ENCODE results near the gene KRT10.
A peak's percentile ranks its signal among the peaks of the same experiment; 100 is the strongest.

The KRT10 gene

GRCh38 chr17:40791787-40792436, 30.5 kb downstream of the KRT10 start:
- in situ Hi-C loops (cut with HindIII; ENCODE audit: low pct_unique_long_range_greater_than_20kb, low sequenced_read_pairs): no loop called here
- DNase-seq (ENCODE audit: low read depth in 1 of 2, low spot score in 1 of 2): peak; percentile 37 to 78
- TF ChIP-seq JUND (IDR thresholded peaks at IDR 0.05; ENCODE audit: low read depth): no peak

GRCh38 chr17:40791111-40791510, 31.3 kb downstream of the KRT10 start:
- TF ChIP-seq JUND (IDR thresholded peaks at IDR 0.05; ENCODE audit: low read depth): no peak
- in situ Hi-C loops (cut with HindIII; ENCODE audit: low pct_unique_long_range_greater_than_20kb, low sequenced_read_pairs): no loop called here
- DNase-seq (ENCODE audit: low read depth in 1 of 2, low spot score in 1 of 2): no peak

GRCh38 chr17:40782450-40782849, 40.0 kb downstream of the KRT10 start, which contains the start of gene KRT27:
Gene KRT27, minus strand, starts transcription at chr17:40782550. Its CDS starts 57 bp downstream, at chr17:40782493.
- no peak for TF ChIP-seq JUND (IDR thresholded peaks at IDR 0.05; ENCODE audit: low read depth)
- no peak for DNase-seq (ENCODE audit: low read depth in 1 of 2, low spot score in 1 of 2)
- in situ Hi-C loops (cut with HindIII; ENCODE audit: low pct_unique_long_range_greater_than_20kb, low sequenced_read_pairs): no loop called here

- in situ Hi-C loops (cut with HindIII; ENCODE audit: low pct_unique_long_range_greater_than_20kb, low sequenced_read_pairs): no loop called here
- DNase-seq (ENCODE audit: low read depth in 1 of 2, low spot score in 1 of 2): no peak
- TF ChIP-seq JUND (IDR thresholded peaks at IDR 0.05; ENCODE audit: low read depth): no peak
These were observed 43.1 kb downstream of the KRT10 start for GRCh38 chr17:40779181-40779909.

GRCh38 chr17:40778461-40778860, 44.0 kb downstream of the KRT10 start:
- in situ Hi-C loops (cut with HindIII; ENCODE audit: low pct_unique_long_range_greater_than_20kb, low sequenced_read_pairs): no loop called here

GRCh38 chr17:40777971-40778370, 44.4 kb downstream of the KRT10 start:
- TF ChIP-seq JUND (IDR thresholded peaks at IDR 0.05; ENCODE audit: low read depth): no peak
- no peak for DNase-seq (ENCODE audit: low read depth in 1 of 2, low spot score in 1 of 2)
- in situ Hi-C loops (cut with HindIII; ENCODE audit: low pct_unique_long_range_greater_than_20kb, low sequenced_read_pairs): no loop called here

More at GRCh38 chr17:40778461-40778860, 44.0 kb downstream of the KRT10 start:
- TF ChIP-seq JUND (IDR thresholded peaks at IDR 0.05; ENCODE audit: low read depth): no peak
- no peak for DNase-seq (ENCODE audit: low read depth in 1 of 2, low spot score in 1 of 2)

GRCh38 chr17:40777459-40777858, 45.0 kb downstream of the KRT10 start:
- in situ Hi-C loops (cut with HindIII; ENCODE audit: low pct_unique_long_range_greater_than_20kb, low sequenced_read_pairs): no loop called here
- no peak for DNase-seq (ENCODE audit: low read depth in 1 of 2, low spot score in 1 of 2)
- no peak for TF ChIP-seq JUND (IDR thresholded peaks at IDR 0.05; ENCODE audit: low read depth)

- no peak for TF ChIP-seq JUND (IDR thresholded peaks at IDR 0.05; ENCODE audit: low read depth)
- DNase-seq (ENCODE audit: low read depth in 1 of 2, low spot score in 1 of 2): no peak
- in situ Hi-C loops (cut with HindIII; ENCODE audit: low pct_unique_long_range_greater_than_20kb, low sequenced_read_pairs): no loop called here
These were observed 46.5 kb downstream of the KRT10 start for GRCh38 chr17:40775945-40776344.

GRCh38 chr17:40772101-40772500, 50.3 kb downstream of the KRT10 start, which contains the start of gene KRT26:
Gene KRT26, minus strand, starts transcription at chr17:40772201. Its CDS starts 88 bp downstream, at chr17:40772113.
- no peak for TF ChIP-seq JUND (IDR thresholded peaks at IDR 0.05; ENCODE audit: low read depth)
- in situ Hi-C loops (cut with HindIII; ENCODE audit: low pct_unique_long_range_greater_than_20kb, low sequenced_read_pairs): no loop called here
- DNase-seq (ENCODE audit: low read depth in 1 of 2, low spot score in 1 of 2): no peak

All from T47D (cell line).